ENCODE results near the gene SPO11.
A peak's percentile ranks its signal among the peaks of the same experiment; 100 is the strongest.

The SPO11 gene

DNA sequence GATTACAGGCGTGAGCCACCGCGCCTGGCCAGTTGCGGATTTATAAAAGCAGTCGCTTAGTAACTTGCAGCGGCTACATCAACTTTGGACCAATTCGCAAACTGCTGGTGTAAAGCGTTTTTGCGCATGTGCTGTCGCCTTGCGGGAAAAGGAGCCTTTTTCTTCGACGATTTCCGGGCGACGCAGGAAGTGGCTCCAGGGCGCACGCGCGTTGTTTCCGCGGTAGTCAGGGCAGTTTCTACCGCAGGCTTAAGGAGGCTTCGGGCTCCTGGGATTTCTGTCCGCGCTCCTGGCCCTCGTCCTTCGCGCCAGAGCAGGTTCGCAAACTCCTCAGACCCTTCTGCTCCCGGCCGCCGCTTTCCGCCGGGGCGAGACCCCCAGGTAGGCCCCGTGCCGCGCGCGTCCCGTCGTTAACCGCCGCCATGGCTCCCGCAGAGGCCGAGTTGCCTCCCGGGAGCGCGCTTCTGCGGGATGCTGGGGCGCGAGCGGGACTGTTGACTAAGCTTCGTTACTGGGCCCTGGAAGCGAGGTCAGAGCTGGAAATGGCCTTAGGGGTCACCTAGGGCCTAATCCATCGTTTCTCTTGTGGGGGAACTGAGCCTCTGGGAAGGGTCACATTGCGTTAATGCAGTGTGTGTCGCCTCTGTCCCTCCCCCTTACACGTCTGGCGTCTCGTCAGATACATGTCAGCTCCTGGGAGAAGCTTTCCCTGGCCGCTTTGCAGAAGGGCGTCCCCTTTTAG, 21.6 kb downstream of the SPO11 start, which contains the start of gene RAE1:
RAE1 (plus strand) TSS at position 214 of the 742 bp plus-strand sequence. CDS start 2,784 bp downstream, outside the sequence.
- Histone ChIP-seq H3K27ac (ENCODE audit: low read length) (peak within 1 kb of the TSS; percentile 45), H3K4me1 (ENCODE audit: low read length) (peaks cover 13% of the 10 kb centered on the region), H3K79me2 (ENCODE audit: low read length) (peaks cover 39% of the 10 kb centered on the region), H3K4me3 (ENCODE audit: low read length) (peak within 1 kb of the TSS; percentile 83), H3K27me3 (ENCODE audit: low read depth, low read length) (no peaks in the 10 kb centered on the region), H4K20me1 (ENCODE audit: insufficient read depth, low read length) (peaks cover 21% of the 10 kb centered on the region), H3K4me2 (ENCODE audit: low read length) (peak within 1 kb of the TSS; percentile 98), H2AFZ (ENCODE audit: low read depth, low read length) (peak within 1 kb of the TSS; percentile 82), H3K9ac (ENCODE audit: low read length) (peak within 1 kb of the TSS; percentile 88), H3K9me3 (ENCODE audit: insufficient read depth, low read length) (no peaks in the 10 kb centered on the region), H3K36me3 (replicated peaks; ENCODE audit: low read depth, low read length) (peaks cover 34% of the 10 kb centered on the region)
- TF ChIP-seq, protein P1, sequence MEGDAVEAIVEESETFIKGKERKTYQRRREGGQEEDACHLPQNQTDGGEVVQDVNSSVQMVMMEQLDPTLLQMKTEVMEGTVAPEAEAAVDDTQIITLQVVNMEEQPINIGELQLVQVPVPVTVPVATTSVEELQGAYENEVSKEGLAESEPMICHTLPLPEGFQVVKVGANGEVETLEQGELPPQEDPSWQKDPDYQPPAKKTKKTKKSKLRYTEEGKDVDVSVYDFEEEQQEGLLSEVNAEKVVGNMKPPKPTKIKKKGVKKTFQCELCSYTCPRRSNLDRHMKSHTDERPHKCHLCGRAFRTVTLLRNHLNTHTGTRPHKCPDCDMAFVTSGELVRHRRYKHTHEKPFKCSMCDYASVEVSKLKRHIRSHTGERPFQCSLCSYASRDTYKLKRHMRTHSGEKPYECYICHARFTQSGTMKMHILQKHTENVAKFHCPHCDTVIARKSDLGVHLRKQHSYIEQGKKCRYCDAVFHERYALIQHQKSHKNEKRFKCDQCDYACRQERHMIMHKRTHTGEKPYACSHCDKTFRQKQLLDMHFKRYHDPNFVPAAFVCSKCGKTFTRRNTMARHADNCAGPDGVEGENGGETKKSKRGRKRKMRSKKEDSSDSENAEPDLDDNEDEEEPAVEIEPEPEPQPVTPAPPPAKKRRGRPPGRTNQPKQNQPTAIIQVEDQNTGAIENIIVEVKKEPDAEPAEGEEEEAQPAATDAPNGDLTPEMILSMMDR (IDR thresholded peaks at IDR 0.05; ENCODE audit: low read depth, low read length) = no peak
- TF ChIP-seq EZH2phosphoT487 (IDR thresholded peaks at IDR 0.05; ENCODE audit: low read depth) = no peak

DNA sequence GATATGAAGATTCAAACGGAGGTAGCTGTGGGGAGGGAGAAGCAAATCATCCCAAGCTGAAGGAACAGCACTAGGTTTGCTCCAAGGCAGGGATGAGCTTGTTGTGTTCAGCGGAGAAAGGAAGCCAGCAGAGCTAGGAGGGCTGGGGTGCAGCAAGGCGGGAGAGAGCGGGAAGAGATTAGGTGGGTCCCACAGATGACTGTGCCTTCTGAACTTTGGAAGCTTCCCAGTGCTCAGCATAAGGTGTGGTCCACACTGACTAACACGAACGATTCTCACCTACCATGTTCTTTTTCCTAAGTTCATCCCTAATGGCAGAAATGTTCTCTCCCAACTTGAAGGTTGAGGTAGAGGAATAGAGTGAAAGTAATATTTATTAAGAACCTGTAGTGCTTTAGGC, 22.7 kb downstream of the SPO11 start:
- Histone ChIP-seq H4K20me1 (ENCODE audit: insufficient read depth, low read length) (peaks cover 21% of the 10 kb centered on the region), H2AFZ (ENCODE audit: low read depth, low read length) (no peak overlapping the region), H3K9ac (ENCODE audit: low read length) (peak overlapping the region; percentile 88; the same call in 1 of the 2 replicates), H3K27ac (ENCODE audit: low read length) (no peak overlapping the region), H3K4me3 (ENCODE audit: low read length) (peak overlapping the region; percentile 83), H3K27me3 (ENCODE audit: low read depth, low read length) (no peaks in the 10 kb centered on the region), H3K4me1 (ENCODE audit: low read length) (peaks cover 13% of the 10 kb centered on the region), H3K4me2 (ENCODE audit: low read length) (peak overlapping the region; percentile 98), H3K36me3 (replicated peaks; ENCODE audit: low read depth, low read length) (peaks cover 44% of the 10 kb centered on the region), H3K79me2 (ENCODE audit: low read length) (peaks cover 39% of the 10 kb centered on the region), H3K9me3 (ENCODE audit: insufficient read depth, low read length) (no peaks in the 10 kb centered on the region)
- TF ChIP-seq, protein P1 (IDR thresholded peaks at IDR 0.05; ENCODE audit: low read depth, low read length) = no peak
- TF ChIP-seq EZH2phosphoT487 (IDR thresholded peaks at IDR 0.05; ENCODE audit: low read depth) = no peak

DNA sequence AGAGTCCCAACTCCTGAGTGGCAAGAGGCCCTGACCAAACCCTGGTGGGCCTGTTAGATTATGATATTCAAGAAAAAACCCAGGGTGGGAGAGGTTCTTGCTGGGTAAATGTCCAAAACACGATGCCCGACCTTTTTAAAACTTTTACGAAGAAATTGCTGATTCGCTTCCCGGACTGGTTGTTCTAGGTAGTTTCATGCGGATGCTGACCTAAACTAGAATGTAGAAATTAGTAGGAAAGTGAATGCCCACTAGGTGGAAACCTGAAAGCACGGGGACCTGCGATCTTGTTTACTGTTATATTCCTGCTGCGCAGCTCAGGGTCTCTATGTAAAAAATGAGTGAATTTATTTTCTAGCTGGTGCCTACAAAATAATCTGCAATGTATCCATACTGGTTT, 23.7 kb downstream of the SPO11 start:
- no peak overlapping the region for H3K9ac ChIP-seq (ENCODE audit: low read length)
- no peak overlapping the region for H3K4me3 ChIP-seq (ENCODE audit: low read length)
- H3K27me3 ChIP-seq (ENCODE audit: low read depth, low read length) = no peaks in the 10 kb centered on the region
- H3K36me3 ChIP-seq (replicated peaks; ENCODE audit: low read depth, low read length) = peaks cover 51% of the 10 kb centered on the region
- no peak overlapping the region for H3K27ac ChIP-seq (ENCODE audit: low read length)
- peaks cover 39% of the 10 kb centered on the region for H3K79me2 ChIP-seq (ENCODE audit: low read length)
- H3K4me1 ChIP-seq (ENCODE audit: low read length) = peaks cover 13% of the 10 kb centered on the region
- H4K20me1 ChIP-seq (ENCODE audit: insufficient read depth, low read length) = peaks cover 21% of the 10 kb centered on the region
- no peaks in the 10 kb centered on the region for H3K9me3 ChIP-seq (ENCODE audit: insufficient read depth, low read length)
- no peak overlapping the region for H2AFZ ChIP-seq (ENCODE audit: low read depth, low read length)
- no peak overlapping the region for H3K4me2 ChIP-seq (ENCODE audit: low read length)
- no peak for TF ChIP-seq EZH2phosphoT487 (IDR thresholded peaks at IDR 0.05; ENCODE audit: low read depth)
- TF ChIP-seq, protein P1 (IDR thresholded peaks at IDR 0.05; ENCODE audit: low read depth, low read length) = no peak

DNA sequence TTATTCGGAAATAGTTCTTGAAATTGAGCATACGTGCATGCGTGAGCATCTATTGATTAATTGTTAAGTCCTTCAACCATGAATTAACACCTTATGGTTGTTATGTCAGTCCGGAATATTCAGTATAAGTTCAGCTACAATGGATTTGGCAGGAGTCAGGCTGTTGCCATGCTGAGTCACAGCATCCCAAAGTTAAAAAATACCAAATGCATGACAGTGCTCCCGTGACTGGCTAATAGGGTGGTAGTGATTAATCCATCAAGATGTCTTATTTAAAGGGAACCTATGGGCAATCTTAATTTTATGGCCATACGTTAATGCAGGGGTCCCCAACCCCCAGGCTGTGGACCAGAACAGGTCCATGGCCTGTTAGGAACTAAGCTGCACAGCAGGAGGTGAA, 31.9 kb downstream of the SPO11 start:
- Histone ChIP-seq H4K20me1 (ENCODE audit: insufficient read depth, low read length) (peaks cover 7% of the 10 kb centered on the region; the same call in 1 of the 2 replicates), H3K79me2 (ENCODE audit: low read length) (peaks cover 20% of the 10 kb centered on the region), H3K27me3 (ENCODE audit: low read depth, low read length) (no peaks in the 10 kb centered on the region), H3K9me3 (ENCODE audit: insufficient read depth, low read length) (no peaks in the 10 kb centered on the region), H3K4me3 (ENCODE audit: low read length) (no peak overlapping the region), H3K4me1 (ENCODE audit: low read length) (no peaks in the 10 kb centered on the region), H3K27ac (ENCODE audit: low read length) (no peak overlapping the region), H3K9ac (ENCODE audit: low read length) (no peak overlapping the region), H3K4me2 (ENCODE audit: low read length) (no peak overlapping the region), H2AFZ (ENCODE audit: low read depth, low read length) (no peak overlapping the region), H3K36me3 (replicated peaks; ENCODE audit: low read depth, low read length) (peaks cover 82% of the 10 kb centered on the region)
- TF ChIP-seq EZH2phosphoT487 (IDR thresholded peaks at IDR 0.05; ENCODE audit: low read depth) = no peak
- TF ChIP-seq, protein P1 (IDR thresholded peaks at IDR 0.05; ENCODE audit: low read depth, low read length) = no peak
